Endothelial cell of umbilical vein (primary cell): ENCODE data around the gene CANT1. TPM values are rescaled to one million over a fixed set of nuclear protein-coding genes. Genes with fewer than 3 reads are reported as not detected.

Source experiments
- BruUV-seq: library from RNA; stranded (reverse); fragments of 400-500 nt; replicated peaks from 2 replicates; lab custom pipeline; 2021; lab: Mats Ljungman, UMichigan
- CTCF ChIA-PET: fragments of 300-600, 350-600 bp; sonication (Branson Sonifier 250); formaldehyde crosslinking; loops from one replicate; lab custom pipeline; 2021; ENCODE audit warnings: antibody characterized with exemption, inconsistent platforms; lab: Charles Lee
- POLR2A ChIA-PET: fragments of 300-600, 350-600 bp; sonication (Branson Sonifier 250); formaldehyde crosslinking; loops from one replicate; lab custom pipeline; 2021; ENCODE audit warnings: antibody characterized with exemption, inconsistent platforms; lab: Charles Lee
- DNase-seq: peaks from one replicate; pipeline ENCODE4 v3.0.0-alpha.2; 2011; ENCODE audit warnings: low read depth, low spot score
- FAIRE-seq: peaks from 2 replicates; lab custom pipeline; 2011; peaks lifted over from hg19 to GRCh38; lab: Jason Lieb, UNC
- H2AFZ ChIP-seq: 2 replicates; pipeline ENCODE4 v1.6.0; 2012; ENCODE audit warnings: low read depth, low read length, control low read depth, inconsistent platforms
- H3K27ac ChIP-seq: 2 replicates; pipeline ENCODE4 v1.5.1; 2011; ENCODE audit warnings: low read depth, mild to moderate bottlenecking, control low read depth, low read length, moderate library complexity; ENCODE audit not compliant: insufficient read depth
- H3K27me3 ChIP-seq, 2 experiments: 2 replicates each; pipeline versions ENCODE4 v1.6.0 to v1.6.1; 2011; ENCODE audit warnings: low read length in 2 of 2, mixed read lengths in 1 of 2; ENCODE audit not compliant: control insufficient read depth in 2 of 2, insufficient read depth in 2 of 2
- H3K36me3 ChIP-seq, 2 experiments: 2 replicates in 1 of 2; 3 replicates in 1 of 2; pipeline ENCODE4 v1.5.1; 2011; ENCODE audit warnings: low read length in 2 of 2, mild to moderate bottlenecking in 1 of 2, moderate library complexity in 1 of 2; ENCODE audit not compliant: control insufficient read depth in 2 of 2, insufficient read depth in 2 of 2; ENCODE audit errors: extremely low read depth in 1 of 2
- H3K4me1 ChIP-seq: 3 replicates; pipeline ENCODE4 v1.5.1; 2011; ENCODE audit warnings: mild to moderate bottlenecking, low read length; ENCODE audit not compliant: control insufficient read depth, insufficient read depth; ENCODE audit errors: extremely low read depth
- H3K4me2 ChIP-seq: 2 replicates; pipeline ENCODE4 v1.6.1; 2011; ENCODE audit warnings: low read length, control low read depth, mixed read lengths; ENCODE audit not compliant: insufficient read depth
- H3K4me3 ChIP-seq, 3 experiments: fragments of 200-600 bp in 1 of 3; sonication (generic), shearing (Covaris generic) in 1 of 3; replicated peaks in 1 of 3; 2 replicates each; pipeline ENCODE4 v1.5.1; 2011 to 2016; ENCODE audit warnings: control low read depth in 3 of 3, low read length in 3 of 3, mild to moderate bottlenecking in 2 of 3, inconsistent platforms in 1 of 3, low read depth in 1 of 3, moderate library complexity in 1 of 3; ENCODE audit not compliant: insufficient read depth in 1 of 3
- H3K79me2 ChIP-seq: 2 replicates; pipeline ENCODE4 v1.6.0; 2012; ENCODE audit warnings: low read length, inconsistent platforms; ENCODE audit not compliant: control insufficient read depth, insufficient read depth
- H3K9ac ChIP-seq: replicated peaks from 2 replicates; pipeline ENCODE3; 2011; ENCODE audit warnings: low read length, control low read depth; ENCODE audit not compliant: insufficient read depth; ENCODE audit errors: extremely low read depth
- H3K9me1 ChIP-seq: replicated peaks from 3 replicates; pipeline ENCODE4 v1.6.0; 2011; ENCODE audit warnings: mild to moderate bottlenecking, low read length; ENCODE audit not compliant: control insufficient read depth, insufficient read depth; ENCODE audit errors: extremely low read depth
- H3K9me3 ChIP-seq: replicated peaks from 2 replicates; pipeline ENCODE4 v1.5.1; 2012; ENCODE audit warnings: low read length, inconsistent platforms; ENCODE audit not compliant: control insufficient read depth, insufficient read depth
- H4K20me1 ChIP-seq: replicated peaks from 2 replicates; pipeline ENCODE3; 2011; ENCODE audit warnings: mild to moderate bottlenecking, low read length; ENCODE audit not compliant: control insufficient read depth, insufficient read depth; ENCODE audit errors: extremely low read depth
- CTCF ChIP-seq, 2 donors: IDR thresholded peaks; 1 replicate in 1 of 2; 2 replicates in 1 of 2; pipeline ENCODE4 v1.5.1; 2011; ENCODE audit warnings: low read length in 2 of 2, mild to moderate bottlenecking in 2 of 2, moderate library complexity in 2 of 2, control low read depth in 1 of 2, inconsistent platforms in 1 of 2, low read depth in 1 of 2; ENCODE audit not compliant: insufficient read depth in 1 of 2; ENCODE audit errors: extremely low read depth in 1 of 2
- EZH2 ChIP-seq: IDR thresholded peaks from 2 replicates; pipeline ENCODE4 v1.6.1; 2012; ENCODE audit warnings: borderline replicate concordance, low read depth, mild to moderate bottlenecking, moderate library complexity, low read length, inconsistent platforms; ENCODE audit not compliant: severe bottlenecking
- FOS ChIP-seq: IDR thresholded peaks from 2 replicates; pipeline ENCODE4 v1.6.1; 2011; ENCODE audit warnings: mild to moderate bottlenecking, low read length, moderate library complexity, borderline replicate concordance; ENCODE audit not compliant: insufficient read depth
- GATA2 ChIP-seq: IDR thresholded peaks from 2 replicates; pipeline ENCODE4 v1.7.0; 2011; ENCODE audit warnings: low read depth, mild to moderate bottlenecking, moderate library complexity, mixed read lengths, low read length; ENCODE audit not compliant: insufficient read length, insufficient read depth
- JUN ChIP-seq: IDR thresholded peaks from 2 replicates; pipeline ENCODE4 v1.6.1; 2011; ENCODE audit warnings: borderline replicate concordance, low read depth; ENCODE audit not compliant: insufficient read length, insufficient read depth
- MAX ChIP-seq: IDR thresholded peaks from 2 replicates; pipeline ENCODE4 v1.6.1; 2011; ENCODE audit not compliant: insufficient read depth, insufficient read length
- MYC ChIP-seq: IDR thresholded peaks from one replicate; pipeline ENCODE4 v1.6.1; 2011; ENCODE audit warnings: mild to moderate bottlenecking, low read depth, low read length
- POLR2A ChIP-seq: IDR thresholded peaks from 2 replicates; pipeline ENCODE4 v1.6.1; 2012; ENCODE audit warnings: low read depth, mild to moderate bottlenecking, control low read depth, low read length
- POLR2AphosphoS5 ChIP-seq: IDR thresholded peaks from 2 replicates; pipeline ENCODE4 v1.6.1; 2012; ENCODE audit warnings: low read depth, mild to moderate bottlenecking, control low read depth, low read length, moderate library complexity; ENCODE audit not compliant: insufficient read depth
- dilution Hi-C: fragments of 300-500 bp; cut with MboI; formaldehyde crosslinking; loops from one replicate; pipeline ENCODE4 v1.15.0; 2019; ENCODE audit warnings: low sequenced_read_pairs; ENCODE audit not compliant: extremely low pct_ligation_motif_present
- intact Hi-C: fragments of 100-400 bp; cut with micrococcal nuclease; formaldehyde crosslinking; loops from one replicate; pipeline ENCODE4 v1.10.0; 2022
- polyA plus RNA-seq, 4 experiments: library from polyadenylated mRNA; depleted of rRNA in 3 of 4; stranded (reverse) in 3 of 4; unstranded in 1 of 4; fragments of >200 nt; gene quantifications; 2 replicates each; pipeline versions ENCODE4 v1.2.1 to v1.2.3, GENCODE V29; 2011 to 2012; ENCODE audit warnings: missing spikeins in 1 of 4
- total RNA-seq: library from RNA; stranded (reverse); gene quantifications from 2 replicates; pipeline ENCODE4 v1.2.3, GENCODE V29; 2021

CANT1 gene
- total and polyA plus RNA-seq, 2 donors (not counting 3 experiments of a cell fraction or from before 2014, with no cell fraction given) = 85.0 to 93.6 TPM

- Histone ChIP-seq H2AFZ (no peak overlapping the region), H4K20me1 (no peaks in the 10 kb centered on the region), H3K9me1 (no peaks in the 10 kb centered on the region), H3K9me3 (no peaks in the 10 kb centered on the region), H3K27me3 (no peaks in the 10 kb centered on the region), H3K79me2 (peaks cover 74% of the 10 kb centered on the region), H3K4me3 (no peak overlapping the region), H3K36me3 (peaks cover 3 to 9% of the 10 kb centered on the region in 2 experiments), H3K4me1 (peaks cover 36% of the 10 kb centered on the region), H3K4me2 (no peak overlapping the region), H3K27ac (no peak overlapping the region), H3K9ac (no peak overlapping the region)
- TF ChIP-seq MAX (no peak), CTCF (IDR thresholded peaks at IDR 0.05; ENCODE audit: extremely low read depth in 1 of 2, insufficient read depth in 1 of 2, low read depth in 1 of 2, low read length in 2 of 2) (no peak), POLR2AphosphoS5 (no peak), GATA2 (no peak), JUN (no peak), FOS (no peak), MYC (no peak), POLR2A (no peak), EZH2 (no peak)
- CTCF ChIA-PET = interaction anchor here (2.4 kb wide), 1 partner anchor 10 kb away, joined by 10 read pairs; no protein-coding TSS in a partner anchor
- intact Hi-C loops = no loop called here
- no peak for DNase-seq
- dilution Hi-C loops = no loop called here
- POLR2A ChIA-PET = interaction anchor here (0.6 kb wide), 1 partner anchor 16 kb away, joined by 4 read pairs; no protein-coding TSS in a partner anchor
- no TSS peak for BruUV-seq
- FAIRE-seq = no peak
These were observed 3.5 kb downstream of the CANT1 start for GRCh38 chr17:79006046-79006445.
